GM21360 (cell line): Measurements from ENCODE around the gene DYNC2H1.

Source experiments
- ATAC-seq: cut with Tn5 transposase; IDR thresholded peaks from one replicate; pipeline ENCODE4 v1.9.1; 2021; ENCODE audit warnings: mild to moderate bottlenecking, moderate library complexity; ENCODE audit not compliant: unreplicated experiment

DYNC2H1 gene

DNA sequence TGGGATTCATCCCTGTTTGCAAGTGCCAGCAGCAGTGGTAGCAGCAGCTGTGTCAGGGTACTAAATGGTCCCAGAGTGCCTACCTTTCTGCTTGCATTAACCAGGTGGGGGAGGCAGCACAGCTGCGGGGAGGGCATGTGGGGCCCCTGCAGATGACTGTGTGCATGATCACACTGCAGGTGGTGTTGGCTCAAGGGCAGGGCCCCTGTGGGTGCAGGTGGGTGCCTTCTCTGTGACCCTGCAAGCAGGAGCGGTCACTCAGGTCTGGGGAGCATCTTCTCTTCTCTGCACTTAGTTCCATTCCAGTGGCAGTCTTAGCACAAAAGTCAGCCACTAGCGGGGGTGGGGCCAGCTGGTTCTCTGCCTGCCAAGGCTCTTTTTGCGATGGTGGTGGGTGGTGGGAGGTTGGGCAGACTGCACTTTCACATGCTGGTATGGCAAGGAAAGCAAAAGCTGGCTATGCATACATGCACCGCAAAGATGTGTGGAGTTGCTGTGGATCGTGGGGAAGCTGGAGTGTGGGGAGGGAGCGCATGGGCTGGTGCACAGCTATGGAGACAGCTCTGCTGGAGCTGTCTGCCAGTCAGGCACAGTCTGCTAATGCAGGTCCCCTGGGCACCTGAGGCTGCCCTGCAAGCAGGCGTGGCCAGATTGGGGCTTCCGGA lies 157.1 kb downstream of the DYNC2H1 start:
- no peak for ATAC-seq

GRCh38 chr11:103272876-103273275 lies 163.7 kb downstream of the DYNC2H1 start:
- no peak for ATAC-seq

- no peak for ATAC-seq
Observed at GRCh38 chr11:103274025-103274424, 164.8 kb downstream of the DYNC2H1 start.

DNA sequence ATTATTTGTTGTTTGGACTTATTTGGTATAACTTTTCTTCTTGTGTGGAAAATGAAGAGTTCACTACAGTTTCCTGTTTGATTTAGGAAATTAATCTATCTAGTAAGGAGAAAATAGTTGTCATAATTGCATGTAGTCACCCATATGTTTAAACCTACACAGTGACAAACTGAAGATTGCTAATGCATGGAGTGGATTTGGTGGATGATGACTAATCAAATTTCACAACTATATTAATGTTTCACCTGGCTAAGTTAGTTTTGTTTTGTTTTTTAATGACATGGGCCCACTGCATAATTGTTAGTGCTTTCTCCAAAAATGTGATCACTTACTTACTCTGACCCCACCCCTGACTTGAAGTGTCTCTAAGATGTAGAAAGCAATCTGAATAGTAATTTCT lies 170.6 kb downstream of the DYNC2H1 start:
- ATAC-seq, result no peak

GRCh38 chr11:103281301-103281700 lies 172.1 kb downstream of the DYNC2H1 start:
- ATAC-seq, result no peak

DNA sequence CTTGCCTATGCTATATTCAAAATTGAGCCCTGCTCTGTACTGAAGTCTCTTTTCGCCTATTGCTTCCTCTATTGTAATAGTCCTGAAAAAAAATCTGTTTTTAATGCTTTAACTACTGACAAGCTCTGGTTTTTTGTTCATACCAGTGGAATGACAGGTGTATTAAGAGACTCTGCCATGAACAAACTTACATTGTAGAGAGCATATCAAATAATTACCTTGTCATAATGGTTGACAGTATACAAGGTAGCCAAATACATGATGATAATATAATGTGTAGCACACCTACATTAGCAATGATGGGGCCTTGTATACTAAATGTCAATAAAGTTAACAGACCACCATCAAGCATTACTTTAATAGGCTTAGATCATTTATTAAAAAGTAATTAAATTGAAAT lies 175.0 kb downstream of the DYNC2H1 start:
- ATAC-seq, result no peak

GRCh38 chr11:103294516-103294915 lies 185.3 kb downstream of the DYNC2H1 start:
- ATAC-seq, result no peak

- ATAC-seq, result no peak
Observed at GRCh38 chr11:103295704-103296103, 186.5 kb downstream of the DYNC2H1 start.

DNA sequence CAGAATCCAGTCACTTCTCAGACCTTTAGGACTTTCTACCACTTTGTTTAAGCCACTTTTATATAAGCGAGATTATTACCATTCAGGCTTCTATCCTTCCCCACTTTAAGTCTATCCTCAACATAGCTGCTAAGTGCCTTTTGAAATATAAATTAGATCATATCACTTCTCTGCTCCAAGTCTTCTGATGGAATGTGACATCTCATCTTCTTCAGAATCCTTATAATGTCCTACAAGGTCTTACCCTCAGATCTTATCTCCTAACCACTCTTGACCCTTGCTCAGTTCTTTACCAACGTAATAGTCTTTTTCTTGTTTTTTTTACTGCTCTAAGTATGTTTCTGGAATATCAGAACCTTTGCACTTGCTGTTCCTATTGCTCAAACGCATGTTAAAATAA lies 188.7 kb downstream of the DYNC2H1 start:
- ATAC-seq, result no peak

GRCh38 chr11:103315248-103315647 lies 206.0 kb downstream of the DYNC2H1 start:
- ATAC-seq, result no peak

GRCh38 chr11:103317118-103317517 lies 207.9 kb downstream of the DYNC2H1 start:
- no peak for ATAC-seq

- ATAC-seq, result no peak
Observed at GRCh38 chr11:103322821-103323220, 213.6 kb downstream of the DYNC2H1 start.

DNA sequence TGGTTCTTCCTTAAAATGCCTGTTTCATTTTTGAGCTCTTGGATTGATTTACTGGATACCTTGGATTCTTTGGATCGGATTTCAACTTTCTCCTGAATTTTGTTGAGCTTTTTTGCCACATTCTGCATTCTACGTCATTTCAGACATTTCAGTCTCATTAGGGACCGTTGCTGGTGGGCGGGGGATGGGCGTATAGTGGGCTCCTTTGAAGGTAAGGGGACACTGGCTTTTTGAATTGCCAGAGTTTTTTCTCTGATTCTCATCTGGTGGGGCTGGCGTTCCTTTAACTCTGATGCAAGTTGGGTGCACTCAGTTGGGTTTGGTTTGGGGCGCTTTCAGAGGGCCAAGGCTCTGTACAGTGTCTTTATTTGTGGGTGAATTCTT lies 216.5 kb downstream of the DYNC2H1 start:
- ATAC-seq, result peak; percentile 20

GRCh38 chr11:103326070-103326794 lies 217.0 kb downstream of the DYNC2H1 start:
- ATAC-seq, result peak; percentile 95

GRCh38 chr11:103327721-103328120 lies 218.5 kb downstream of the DYNC2H1 start:
- ATAC-seq, result no peak

DNA sequence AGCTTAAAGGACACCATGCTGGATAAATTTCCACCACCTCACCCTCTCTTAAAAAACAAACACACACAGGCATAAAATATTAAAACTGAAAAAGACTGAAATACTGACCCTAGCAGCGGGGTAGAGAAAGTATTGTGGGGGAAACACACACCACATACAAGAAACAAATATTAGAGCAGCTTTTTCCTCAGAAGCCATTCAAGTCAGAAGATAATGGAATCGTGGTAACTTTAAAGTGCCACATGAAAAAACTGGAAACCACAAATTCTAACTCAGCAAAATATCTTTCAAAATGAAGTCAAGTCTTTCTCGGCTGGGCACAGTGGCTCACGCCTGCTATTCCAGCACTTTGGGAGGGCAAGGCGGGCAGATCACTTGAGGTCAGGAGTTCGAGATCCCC lies 223.2 kb downstream of the DYNC2H1 start:
- no peak for ATAC-seq

GRCh38 chr11:103338621-103339484 lies 229.6 kb downstream of the DYNC2H1 start:
- no peak for ATAC-seq

DNA sequence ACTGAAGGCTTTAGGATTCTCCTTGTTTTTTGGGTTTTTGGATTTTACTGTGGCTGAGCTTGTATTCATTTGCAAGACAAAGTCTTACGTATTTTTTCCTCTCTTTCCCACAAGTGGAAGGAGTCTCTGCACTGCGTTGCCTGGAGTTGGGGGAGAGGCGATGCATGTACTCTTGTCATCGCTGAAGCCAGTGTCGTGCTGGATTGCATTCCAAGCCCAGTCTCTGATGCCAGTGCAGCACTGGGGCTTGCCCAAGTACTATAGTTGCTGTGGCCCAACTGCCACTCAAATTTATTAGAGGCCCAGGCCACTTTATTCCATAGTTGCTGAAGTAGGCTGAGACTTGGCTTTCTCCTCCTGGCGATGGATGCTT lies 230.2 kb downstream of the DYNC2H1 start:
- ATAC-seq, result no peak

DNA sequence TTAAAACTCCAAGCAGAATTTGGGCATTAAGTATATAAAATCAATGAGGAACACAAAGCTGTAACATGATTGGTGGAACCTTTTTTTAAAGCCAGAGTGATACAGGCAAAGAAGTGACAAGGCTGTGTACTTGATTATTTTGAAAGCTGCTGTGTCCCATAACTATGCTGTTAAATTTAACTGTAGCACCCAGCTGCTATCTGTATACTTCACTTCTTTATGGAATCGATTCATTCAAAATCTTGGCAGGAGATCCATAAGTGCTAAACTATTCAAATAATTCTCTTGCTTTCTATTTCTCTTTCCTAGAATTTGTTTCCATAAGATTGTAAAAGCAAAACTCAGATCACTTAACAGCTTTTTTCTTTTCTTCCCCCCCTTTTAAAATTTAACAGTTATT lies 231.7 kb downstream of the DYNC2H1 start:
- no peak for ATAC-seq

GRCh38 chr11:103344886-103345285 lies 235.7 kb downstream of the DYNC2H1 start:
- ATAC-seq, result no peak

GRCh38 chr11:103349595-103349994 lies 240.4 kb downstream of the DYNC2H1 start:
- no peak for ATAC-seq

GRCh38 chr11:103354656-103355055 lies 245.4 kb downstream of the DYNC2H1 start:
- no peak for ATAC-seq
